NCI-H2029 (cell line): ENCODE results near the gene PPOX.

Source experiments
- DNase-seq: peaks from one replicate; lab custom pipeline; 2025; lab: John Stamatoyannopoulos, UW

PPOX gene

DNA sequence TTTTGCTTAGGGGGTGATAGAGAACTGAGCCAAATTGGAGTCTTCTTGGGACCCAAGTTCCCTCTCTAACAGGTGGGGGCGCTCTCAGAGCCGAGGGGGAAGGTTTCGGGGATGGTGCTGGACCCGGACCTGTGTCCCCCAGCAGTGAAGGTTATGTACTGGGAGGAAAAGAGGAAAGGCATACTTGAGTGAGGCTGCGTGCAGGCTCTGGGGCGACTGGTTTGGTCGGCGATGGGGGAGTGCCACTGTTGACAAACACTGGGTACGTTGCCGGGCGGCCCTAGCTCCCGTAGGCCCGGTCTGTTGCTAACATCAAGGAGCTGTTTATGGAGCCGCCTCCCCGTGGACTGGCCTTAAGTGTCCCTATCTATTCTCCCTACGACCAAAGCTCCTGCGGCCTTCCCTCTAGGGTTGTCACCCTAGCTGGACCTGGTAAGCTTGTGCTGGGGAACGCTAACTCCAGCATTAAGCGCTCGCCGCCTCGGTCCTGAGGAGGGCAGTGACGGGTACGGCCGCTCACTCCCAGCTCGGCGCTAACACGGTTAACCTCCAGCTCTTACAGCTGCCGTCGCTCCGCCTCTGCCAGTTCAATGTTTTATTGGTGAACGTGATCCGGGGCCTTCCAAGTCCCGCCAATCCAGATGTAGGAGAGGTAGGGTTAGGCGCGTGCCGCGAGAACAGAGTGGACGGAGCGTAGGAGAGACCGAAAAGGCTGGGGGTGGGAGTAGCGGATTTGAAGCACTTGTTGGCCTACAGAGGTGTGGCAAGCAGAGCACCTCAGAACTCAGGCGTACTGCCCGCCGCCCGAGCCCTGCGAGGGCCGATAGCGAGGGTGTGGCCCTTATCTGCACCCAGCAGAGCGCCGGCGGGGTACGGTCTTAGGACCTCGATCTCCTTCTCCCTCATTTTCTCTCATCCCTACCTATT is at the start of gene PPOX:
Gene PPOX, plus strand, starts transcription at position 685 of the 927 bp plus-strand sequence. CDS start 422 bp downstream, outside the sequence.
- peak; percentile 96 for DNase-seq

- peak; percentile 75 for DNase-seq
Measured at GRCh38 chr1:161117759-161118581, 48.3 kb upstream of the PPOX start, which contains the start of the genes NIT1 and PFDN2. TSS of gene NIT1 (plus strand) at chr1:161118105. CDS start at chr1:161118177, 72 bp downstream. TSS of gene PFDN2 (minus strand) at chr1:161118037. CDS start at chr1:161118026, 11 bp downstream.

- no peak for DNase-seq
Measured at GRCh38 chr1:161119092-161119903, 46.9 kb upstream of the PPOX start.

DNA sequence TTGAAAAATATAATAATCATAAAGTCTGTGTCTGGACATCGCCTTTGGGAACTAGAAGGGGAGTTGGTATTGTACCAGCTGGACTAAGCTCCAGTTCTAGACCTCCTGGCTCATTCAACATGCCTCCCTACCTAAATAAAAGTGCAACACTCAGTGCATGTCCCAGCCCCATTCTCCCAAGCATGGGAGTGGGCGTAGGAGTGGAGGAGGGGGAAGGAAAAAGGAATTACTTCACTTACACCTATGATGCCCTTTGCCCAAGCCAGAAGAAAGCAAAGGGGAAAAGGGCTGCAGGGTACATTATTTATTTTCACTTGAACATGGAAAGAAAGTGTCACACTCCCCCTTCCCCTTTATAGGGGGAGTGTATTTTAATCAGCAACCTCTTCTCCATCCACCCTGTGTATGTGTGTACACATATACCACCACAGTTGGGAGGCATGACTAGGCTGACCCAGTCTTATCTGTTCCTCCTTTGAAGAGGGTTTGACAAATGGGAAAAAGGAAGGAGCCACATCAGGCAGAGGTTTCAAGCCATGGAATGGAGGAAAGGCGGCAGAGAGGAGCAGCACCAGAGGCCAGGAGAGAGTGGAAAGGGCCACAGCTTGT is 45.1 kb upstream of the PPOX start:
- DNase-seq, result no peak

DNA sequence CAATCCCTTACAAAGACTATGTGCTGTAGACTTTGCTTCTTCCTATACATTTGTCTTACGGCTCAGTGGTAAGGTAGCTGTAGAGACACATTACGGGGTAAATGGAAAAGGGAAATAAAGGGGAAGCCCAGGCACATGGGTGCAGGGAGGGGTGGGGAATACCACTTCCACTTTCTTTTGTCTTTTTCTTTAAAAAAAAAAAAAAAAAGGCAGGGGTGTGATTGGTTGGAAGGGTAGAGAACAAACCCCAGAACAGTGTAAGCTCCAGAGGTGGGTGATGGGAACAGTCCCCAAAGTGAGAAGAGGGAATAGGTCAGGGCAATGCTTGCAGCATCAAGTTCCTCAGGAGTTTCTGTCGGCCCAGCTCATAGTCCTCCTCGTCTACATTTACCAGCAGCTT is 44.4 kb upstream of the PPOX start:
- no peak for DNase-seq

DNA sequence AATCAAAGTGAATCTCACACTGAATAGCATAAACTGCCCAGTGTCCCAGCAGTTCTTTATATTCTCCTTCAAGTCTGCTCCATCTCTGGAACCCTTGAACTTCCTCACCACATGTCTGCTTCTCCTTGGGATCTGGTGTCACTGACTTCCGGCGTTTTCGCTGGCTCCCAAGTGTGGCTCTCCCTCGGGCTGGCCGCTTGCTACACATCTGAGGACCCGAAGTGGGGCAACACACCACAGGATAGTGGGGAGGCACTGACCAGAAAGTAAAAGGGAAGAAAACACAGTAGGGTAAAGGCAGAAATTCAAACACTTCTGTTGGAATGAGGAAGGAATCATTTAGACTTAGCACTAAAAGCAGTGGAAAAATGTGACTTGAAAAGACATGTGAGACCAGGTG is 43.3 kb upstream of the PPOX start:
- no peak for DNase-seq

- no peak for DNase-seq
Measured at GRCh38 chr1:161127649-161128048, 38.6 kb upstream of the PPOX start.

DNA sequence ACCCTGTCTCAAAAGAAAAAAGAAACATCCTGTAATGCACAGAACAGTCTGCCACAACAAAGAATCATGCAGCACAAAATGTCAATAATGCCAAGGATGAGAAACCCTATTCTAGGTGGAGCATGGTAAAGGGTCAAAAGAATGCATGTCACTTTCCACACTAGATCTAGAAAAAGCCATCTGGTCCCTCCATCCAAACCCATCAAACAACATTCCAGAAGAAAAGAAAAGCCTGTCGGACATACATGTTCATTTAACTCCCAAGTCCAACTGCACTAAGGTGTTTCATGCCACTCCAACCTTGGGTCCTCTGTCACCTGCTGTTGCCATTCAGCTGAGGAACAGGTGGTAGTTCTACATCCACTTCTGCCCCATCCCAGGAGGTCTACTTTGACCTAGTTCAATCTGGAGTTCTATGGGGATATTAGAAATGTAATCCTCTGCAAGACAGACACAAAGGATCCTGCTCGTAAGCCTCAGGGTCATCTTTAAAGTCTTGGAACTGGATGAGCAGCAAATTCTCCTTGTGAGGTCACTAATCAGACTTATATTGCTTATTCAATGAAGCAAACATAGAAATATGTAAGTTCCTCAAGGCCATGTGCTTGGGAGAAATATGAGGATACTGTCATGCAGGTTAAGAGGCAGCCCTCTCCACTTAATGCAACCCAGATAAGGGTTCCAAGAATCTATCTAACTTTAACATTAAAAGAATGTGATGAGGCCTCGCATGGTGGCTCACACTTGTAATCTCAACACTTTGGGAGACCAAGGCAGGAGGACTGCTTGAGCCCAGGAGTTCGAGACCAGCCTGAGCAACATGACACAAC is 37.4 kb upstream of the PPOX start:
- no peak for DNase-seq

GRCh38 chr1:161130266-161130665 is 36.0 kb upstream of the PPOX start:
- DNase-seq, result no peak

DNA sequence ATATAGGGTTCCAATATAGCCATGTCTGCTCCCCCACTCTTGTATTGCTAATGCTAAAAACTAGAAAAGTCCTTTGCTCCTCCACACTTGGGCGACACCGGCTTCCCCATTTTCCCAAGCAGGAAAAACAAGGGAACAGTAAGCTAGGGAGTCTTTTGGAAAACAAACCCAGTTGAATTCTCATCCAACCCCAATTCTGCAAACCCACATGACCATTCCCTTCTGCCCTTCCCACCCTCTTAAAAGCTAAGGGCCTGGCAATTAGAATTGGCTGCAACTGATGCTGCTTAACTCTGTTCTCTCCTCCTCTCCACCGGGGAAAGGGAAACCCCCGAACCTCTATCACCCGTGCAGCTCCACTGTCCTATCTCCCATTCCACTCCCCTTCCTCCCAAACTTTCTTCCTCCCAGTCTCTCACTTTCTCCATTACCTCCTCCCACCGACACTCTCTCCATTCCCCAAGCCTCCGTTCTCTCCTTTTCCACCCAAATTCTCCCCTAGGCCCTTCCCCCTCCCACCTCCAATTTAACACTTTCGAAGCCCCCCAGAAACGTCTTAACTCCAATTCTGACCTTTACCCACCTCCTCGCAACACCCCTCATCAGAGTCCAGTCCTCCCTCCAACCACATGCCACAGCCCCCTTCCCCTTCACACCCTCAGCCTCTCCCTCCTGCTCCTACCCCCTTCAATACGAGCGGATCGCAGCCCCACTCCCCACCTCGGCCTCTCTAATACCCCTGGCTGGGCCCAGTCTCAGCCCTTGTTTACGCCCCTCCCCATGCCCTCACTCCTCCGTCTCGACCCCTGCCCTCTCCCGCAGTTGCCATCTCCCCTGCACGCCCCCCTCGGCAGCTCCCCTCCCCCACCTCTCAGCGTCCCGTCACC is 34.5 kb upstream of the PPOX start:
- no peak for DNase-seq

DNA sequence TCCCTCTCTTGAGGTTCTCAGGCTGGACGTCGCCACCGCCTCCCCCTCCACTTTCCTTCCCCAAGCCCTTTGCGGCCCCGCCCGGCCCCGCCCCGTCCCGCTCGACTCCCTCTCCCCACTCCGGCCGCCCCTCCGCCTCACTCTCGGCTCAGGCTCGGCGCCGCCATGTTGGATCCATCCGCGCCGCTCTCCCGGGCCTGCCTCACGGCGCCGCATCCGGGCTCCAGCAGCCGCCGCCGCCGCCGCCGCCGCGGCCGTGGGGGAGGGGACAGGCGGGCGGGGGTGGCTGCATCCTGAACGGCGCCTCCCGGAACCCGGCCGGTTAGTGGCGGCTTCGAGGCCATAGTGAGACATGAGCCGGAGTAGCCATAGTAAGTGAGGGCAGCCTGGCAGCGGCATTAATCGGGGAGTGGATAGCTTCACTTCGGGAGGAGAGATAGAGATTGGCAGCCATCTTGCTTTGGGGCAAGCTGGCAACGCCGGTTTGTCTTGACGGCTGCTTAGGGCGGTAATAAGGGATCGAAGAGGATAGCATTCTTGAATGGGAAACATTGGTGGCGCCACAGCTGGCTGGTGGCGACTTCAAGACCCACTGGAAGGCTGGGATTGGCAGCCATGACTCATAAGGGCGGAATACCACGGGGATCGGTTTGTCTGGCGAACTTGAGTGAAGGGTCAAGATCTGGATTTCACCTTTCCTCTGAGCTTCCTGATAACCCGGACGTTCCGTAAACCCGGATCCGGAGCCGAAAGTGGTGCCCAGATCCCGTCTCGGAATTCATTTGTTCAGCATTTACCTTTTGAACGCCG is 33.6 kb upstream of the PPOX start, which contains the start of gene DEDD:
Gene DEDD, minus strand, starts transcription at position 258 of the 810 bp plus-strand sequence. CDS start 8,205 bp downstream, outside the sequence.
- peak; percentile 96 for DNase-seq

GRCh38 chr1:161133220-161133740 is 32.9 kb upstream of the PPOX start:
- DNase-seq, result no peak

DNA sequence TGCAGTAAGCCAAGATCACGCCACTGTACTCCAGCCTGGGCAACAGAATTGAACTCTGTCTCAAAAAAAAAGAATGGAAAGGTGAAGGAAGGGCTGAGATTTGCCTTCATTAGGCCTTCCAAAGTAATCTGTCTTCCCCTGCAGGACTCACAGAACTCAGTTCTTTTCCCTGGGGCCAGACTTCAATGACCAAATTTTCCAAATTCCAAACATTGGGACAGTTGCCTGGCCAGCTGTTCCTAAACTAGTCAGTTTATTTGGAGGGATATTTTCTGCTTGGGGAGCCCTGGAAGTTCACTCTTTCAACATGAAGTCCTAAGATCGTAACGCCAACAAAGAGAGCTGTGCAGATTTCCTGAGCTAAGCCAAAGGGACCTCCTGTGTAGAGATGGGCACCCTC is 28.3 kb upstream of the PPOX start:
- no peak for DNase-seq

DNA sequence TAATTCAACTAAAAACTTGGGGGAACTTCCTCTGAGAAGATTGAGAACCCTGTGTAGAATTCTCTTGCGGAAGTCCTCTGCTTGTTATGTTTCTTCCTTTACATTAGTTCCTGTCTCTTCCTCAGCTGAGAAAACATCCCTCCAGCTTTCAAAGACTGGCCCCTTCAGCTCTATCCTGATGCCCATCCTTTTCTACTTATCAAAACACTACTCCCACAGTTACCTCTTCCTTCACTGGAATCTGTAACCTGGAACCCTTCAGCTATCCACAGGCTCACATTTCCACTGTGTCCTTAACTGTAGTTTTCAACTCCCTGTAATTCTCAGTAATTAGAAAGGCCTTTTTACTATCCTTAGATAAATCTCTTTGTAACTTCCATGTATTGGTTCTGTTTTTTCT is 27.8 kb upstream of the PPOX start:
- no peak for DNase-seq

DNA sequence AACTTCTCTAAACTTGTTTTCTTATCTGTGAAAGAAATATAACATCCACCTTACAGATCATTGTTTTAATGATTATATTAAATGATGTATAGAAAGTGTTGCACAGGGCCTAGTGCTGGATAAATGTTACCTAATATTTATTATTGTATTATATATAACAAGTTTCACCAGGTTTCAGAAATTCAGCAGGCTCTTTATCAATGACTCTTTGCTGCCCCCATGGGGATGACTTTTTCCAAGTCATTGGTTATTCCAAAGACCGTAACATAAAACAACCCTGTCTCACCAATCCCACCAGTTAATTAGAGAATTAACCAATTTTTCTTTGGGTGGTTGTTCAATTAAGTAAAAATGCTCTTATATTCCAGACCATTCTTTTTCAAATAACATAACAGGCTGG is 26.5 kb upstream of the PPOX start:
- DNase-seq, result no peak

GRCh38 chr1:161140755-161141400 is 25.3 kb upstream of the PPOX start:
- DNase-seq, result no peak

GRCh38 chr1:161145832-161146231 is 20.4 kb upstream of the PPOX start:
- DNase-seq, result no peak

DNA sequence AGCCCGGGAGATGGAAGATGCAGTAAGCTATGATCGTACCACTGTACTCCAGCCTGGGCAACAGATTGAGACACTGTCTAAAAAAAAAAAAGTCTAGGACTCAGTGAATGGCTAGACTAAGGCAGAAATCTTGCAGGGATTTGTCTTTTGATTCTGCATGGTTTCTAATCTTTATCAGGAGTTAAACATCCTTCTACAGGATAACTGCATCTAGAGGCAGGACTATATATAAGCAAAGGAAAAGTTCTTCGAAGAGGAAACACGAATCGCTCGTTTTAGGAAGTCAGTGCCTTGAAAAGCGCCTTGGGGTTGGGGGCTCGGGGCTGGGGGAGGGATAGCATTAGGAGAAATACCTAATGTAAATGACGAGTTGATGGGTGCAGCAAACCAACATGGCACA is 13.1 kb upstream of the PPOX start:
- DNase-seq, result no peak
